Activated CD8-positive, alpha-beta memory T cell treated with anti-CD3 and anti-CD28 coated beads, Interleukin-2, amount 50 U/mL, for 48 hours (primary cell): Measurements from ENCODE around the gene LHFPL2.

ENCODE experiments used
- DNase-seq: peaks from one replicate; pipeline ENCODE4 v3.0.0-alpha.2; 2020

LHFPL2 gene

DNA sequence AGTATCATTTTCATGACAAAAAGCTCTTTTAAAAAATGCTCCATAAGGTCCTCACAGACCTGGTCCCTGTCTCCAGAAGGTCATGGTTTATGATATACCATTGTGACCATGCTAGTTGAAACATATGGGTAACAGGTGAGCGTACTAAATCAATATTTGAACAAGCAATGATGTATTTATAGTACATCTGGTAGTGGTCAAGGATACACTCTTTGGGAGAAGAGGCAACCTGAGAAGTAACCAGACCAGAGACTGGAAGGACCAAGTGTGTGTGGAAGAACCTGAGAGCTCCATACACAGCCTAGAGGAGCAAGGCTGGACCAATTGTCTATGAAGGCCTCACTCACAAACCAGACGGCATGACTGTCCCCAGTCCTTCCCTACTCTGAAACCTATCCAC lies 55.1 kb downstream of the LHFPL2 start:
- no peak for DNase-seq

DNA sequence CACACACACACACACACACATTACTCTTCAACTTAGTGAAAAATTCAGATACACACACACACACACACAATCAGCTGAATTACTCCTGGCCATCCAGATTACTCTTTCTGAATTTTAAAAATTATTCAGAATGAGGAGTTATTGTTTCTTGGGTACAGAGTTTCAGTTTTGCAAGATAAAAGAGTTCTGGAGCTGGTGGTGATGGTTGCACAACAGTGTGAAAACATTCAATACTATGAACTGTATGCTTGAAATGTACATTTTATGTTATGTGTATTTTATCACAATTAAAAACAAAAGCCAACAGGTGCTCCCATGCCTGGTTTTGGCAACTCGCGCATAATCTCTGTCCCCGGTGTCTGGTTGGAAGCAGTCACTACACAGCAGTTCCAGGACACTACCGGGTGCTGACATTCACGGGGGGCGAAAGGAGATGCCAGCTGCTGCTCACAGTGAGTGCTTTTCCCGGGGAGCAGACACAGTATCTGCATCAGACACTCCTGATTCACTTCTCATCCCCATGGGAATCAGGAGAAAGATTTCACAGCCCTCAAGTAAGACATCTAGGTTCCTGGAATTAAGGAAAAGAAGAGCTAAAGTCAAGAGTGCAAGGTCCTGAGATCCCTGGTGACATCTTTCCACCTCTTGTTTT lies 55.7 kb downstream of the LHFPL2 start:
- DNase-seq = no peak

DNA sequence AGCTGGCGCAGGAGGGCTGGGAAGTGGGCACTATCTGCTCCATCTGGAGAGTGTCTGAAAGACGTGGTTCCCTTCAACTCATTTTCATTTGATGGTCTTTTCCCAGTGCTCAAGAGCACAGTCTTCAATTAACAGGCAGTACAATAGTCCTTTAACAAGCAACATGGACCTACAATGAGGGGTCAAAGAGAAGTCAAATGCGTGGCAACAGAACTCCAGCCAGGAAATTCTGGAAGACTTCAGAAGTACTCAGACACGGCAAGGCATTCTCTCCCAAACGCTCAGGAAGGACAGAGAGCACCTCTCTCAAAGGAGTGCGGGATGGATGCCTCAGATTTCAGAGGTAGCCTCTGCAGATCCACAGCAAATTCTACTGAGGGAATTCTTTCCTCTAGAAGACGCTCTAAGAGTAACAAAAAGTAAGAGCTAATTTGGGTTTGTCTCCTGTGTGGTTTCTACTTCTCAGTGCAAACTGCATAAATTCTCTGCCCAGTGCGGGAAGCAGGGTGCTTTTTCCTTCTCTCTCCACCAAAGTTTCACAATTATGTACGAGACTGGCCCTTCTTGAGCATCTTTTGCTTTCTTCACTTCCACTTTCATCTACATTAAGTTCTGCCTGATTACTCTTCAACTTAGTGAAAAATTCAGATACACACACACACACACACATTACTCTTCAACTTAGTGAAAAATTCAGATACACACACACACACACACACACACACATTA lies 56.4 kb downstream of the LHFPL2 start:
- DNase-seq = no peak

DNA sequence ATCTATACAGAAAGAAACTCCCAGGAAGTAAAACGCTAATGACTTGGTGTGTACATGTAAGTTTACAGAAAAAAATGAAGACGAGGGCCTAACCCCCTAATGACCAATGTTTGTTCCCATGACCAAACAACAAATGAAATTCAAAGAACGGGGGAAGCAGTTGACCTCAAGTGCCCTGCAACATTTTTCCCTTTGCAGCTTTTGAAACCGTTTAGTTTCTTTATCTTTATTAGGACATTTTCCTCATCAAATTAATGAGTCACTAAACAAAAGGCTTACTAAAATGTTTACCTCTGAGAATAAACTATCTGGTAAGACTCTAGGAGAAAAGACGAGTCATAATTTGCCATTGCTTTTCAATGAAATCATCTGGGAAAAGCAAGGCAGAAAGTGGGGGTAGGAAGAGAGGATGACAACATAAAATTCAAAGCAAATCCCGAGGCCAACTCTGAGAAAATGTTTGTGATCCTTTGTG lies 57.4 kb downstream of the LHFPL2 start:
- DNase-seq = no peak

DNA sequence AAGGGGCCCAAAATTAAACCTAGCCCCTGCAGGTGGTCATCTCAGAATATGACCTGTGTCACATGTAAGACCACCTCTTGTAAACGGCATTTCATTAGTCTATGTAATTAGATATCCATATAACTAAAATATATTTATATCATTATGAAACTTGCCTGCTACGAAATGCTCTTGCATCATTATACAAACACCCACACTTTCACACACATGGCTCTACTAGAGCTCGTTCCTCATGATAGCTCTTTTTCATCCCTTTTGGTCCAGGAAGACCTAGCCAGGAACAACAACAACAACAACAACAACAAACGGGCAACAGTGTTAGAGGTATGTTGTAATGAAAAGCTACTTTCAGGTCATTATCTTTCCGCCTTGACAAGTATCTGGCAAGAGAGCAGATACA lies 58.6 kb downstream of the LHFPL2 start:
- DNase-seq = no peak

DNA sequence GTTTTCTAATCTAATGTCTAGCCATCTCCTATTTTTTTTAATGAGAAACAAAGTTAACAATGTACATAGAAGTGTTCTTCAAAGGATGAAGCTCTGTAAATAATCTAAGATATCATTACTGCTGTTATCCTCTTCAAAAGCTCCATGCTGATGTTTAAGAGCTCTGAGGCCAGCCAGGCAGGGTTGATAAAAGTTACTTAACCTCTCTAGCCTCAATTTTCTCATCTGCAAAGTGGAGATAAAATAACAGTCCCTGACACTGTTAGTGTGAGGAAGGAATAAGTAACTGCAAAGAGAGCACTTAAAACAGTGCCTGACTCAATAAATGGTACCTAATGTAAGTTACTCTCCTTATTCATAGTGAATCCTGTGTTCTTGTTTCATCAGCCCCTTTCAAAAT lies 60.1 kb downstream of the LHFPL2 start:
- DNase-seq = no peak

DNA sequence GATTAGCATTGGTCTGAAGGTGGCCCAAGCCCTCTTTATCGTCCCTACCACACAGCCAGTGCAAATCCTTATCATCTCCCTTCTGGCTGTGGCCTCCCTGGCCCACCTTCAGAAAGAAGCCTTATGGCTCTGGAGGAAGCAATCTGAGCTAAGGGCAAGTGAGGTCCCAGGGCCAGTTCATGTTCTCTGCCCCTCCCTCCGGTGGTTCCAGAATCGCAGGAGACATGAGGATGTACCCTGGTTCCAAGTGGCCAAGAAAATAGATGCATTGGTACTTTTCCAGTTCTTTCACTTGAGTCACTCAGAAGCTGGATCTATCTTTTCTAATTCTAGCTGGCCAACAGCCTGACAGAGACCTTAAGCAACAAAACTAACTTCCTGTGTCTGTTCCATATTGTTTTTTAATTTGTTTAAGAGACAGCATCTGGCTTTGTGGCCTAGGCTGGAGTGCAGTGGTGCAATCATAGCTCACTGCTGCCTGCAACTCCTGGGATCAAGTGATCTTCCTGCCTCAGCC lies 60.7 kb downstream of the LHFPL2 start:
- no peak for DNase-seq

DNA sequence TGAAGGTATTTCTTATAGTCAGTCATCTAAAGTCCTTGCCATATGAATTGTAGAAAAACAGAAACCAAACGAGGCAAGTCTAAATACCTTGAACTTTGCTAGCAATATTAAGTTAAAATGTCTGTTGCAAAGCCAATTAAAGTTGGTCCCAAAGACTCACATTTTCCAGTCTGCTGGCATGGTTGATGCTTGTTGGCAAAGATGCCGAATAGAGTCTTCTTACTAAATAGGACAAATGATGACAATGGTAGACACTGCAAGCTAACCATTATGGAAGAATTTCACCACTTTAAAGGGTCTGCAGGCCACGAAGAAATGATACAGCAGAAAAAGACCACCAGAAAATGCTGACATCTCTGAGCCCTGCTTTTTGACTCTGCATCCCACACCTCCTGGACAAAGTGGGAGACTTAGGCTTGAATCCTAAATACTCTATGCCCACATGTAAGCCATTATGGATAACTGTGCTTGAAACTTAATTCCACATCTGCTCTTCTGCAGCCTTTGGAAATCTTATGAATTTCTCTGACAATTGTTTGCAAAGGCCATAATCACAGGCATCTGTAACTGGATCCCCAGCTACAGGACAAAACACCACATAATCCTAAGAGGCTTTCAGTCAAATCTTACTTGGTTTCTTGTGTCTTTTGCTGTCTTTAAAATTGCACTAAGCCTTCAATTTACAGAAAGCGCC lies 61.3 kb downstream of the LHFPL2 start:
- DNase-seq = no peak

DNA sequence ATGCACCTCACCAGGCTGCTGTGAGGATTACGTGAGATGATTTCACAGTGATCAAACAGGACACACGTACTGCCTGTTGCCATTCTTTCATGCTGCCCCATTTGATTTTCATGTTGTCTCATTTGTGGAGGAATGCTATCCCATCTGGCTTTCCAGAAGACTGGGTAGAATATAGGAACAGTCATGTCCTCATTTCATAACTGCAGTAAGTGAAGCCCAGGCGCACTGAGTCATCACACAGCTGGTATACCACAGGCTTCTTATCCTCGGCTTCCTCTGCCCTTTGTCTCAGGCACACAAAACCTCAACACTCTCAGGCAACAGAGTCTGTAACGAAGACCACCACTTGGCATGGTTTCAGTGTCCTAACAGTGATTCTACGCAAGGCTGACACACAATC lies 62.3 kb downstream of the LHFPL2 start:
- DNase-seq = no peak

DNA sequence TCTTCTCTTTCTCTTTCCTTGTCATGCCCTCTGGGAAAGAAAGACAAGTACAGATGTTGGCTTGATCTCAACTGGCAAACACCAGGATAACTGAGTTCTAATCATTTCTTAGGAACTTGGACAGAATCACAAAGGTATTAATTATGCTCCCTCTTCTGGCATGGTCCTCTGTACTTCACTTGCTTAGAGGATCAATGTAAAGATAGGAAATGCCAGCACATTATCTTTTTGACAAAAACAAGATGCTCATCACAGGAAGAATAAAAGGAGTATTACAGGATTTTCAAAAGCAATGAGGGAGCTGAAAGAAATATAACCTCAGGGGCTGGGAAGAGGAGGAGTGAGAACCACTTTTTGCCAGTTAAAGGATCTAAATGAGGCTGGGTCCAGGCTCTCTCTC lies 70.6 kb downstream of the LHFPL2 start:
- DNase-seq = no peak

DNA sequence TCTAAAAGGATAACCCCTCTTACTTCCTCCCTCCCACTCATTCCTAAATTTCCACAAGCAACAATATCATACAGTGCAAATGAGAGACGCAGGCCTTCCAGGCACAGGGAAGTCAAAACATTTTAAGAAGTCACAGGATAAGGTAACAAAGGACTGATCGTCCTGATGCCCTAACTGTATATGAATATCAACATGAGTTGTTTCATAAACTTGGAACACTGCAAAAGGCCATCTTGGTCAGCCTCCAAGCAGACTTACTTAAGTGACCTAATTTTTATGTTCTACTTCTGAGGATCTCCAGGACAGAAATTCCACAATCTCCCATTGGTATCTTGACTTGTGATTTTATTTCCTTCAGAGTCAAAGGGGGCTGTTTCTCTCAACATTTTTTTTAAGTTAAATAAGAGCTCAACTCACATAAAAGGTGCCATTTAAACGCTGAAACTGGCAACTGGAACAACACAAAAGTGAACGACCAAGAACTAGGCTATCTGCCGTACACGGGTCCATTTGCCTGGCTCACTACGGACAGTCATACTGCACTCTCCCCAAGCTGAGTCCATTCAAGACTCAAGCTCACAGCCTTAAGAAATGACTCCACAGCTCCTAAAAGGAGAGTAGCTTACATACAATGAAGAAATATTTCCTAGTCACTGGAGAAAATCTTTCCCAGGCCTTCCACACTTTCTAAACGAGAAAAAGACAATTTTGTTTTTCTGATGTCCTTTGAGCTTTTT lies 71.3 kb downstream of the LHFPL2 start:
- no peak for DNase-seq

DNA sequence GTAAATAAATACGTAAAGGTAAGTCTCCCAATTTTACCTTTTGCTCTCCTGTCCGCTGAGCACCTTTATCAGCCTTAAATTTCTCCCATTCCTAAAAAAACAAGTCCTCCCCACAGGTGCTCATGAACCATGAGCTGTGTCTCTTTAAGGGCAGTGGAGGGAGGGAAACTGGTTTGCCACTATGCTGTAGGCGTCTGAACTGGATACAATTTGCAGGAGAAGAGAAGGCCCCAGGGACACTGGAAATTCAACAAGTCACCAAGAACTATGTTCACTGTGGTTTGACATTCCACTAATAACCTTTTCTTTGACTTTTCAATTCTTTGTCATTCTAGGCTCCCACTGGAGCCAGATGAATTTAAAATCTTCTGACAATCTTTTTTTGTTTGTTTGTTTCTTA lies 72.2 kb downstream of the LHFPL2 start:
- no peak for DNase-seq

DNA sequence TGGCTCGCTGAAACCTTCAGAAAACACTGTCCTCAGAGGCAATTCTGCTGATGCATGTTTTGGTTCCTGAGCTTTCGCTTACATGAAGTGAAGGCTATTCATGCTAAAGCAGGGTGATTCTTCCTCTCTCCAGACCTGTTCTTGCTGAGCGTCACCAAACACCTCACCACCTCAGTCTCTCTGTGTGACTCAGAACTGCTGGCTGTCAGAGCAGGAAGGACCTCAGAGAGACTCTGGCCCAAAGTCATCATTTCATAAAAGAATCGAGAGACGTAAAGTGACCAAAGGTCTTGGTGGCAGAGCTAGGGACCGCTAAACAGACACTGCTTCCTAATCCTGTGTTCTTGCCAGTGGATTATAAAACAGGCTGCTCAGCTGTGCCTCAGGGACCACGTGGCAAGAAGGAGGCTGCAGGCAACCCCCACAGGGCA lies 73.8 kb downstream of the LHFPL2 start:
- no peak for DNase-seq

DNA sequence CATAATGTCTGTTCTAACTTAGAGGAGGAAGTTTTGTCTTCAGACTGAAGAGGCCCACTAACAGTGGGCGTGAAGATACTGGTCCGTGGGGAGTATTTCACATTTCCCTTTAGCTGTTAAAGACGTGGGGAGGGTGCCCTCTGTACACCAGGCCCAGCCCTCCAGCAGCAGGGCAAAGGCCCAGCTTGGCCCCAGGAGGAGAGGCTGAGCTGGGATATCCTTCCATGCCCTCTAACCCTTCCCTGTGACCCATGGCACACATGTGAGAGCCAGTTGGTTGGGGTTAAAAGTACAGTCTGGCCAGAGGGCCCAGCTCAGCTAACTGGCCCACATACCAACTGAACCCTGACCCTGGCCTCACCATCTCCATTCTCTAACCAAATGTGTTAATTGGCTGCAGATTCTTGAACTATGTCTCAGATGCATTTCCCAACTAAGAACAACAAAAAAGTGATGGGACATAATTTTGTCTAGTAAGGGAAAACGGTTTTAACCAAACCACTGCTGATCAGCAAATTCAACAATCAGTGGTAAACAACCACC lies 74.4 kb downstream of the LHFPL2 start:
- DNase-seq = no peak

DNA sequence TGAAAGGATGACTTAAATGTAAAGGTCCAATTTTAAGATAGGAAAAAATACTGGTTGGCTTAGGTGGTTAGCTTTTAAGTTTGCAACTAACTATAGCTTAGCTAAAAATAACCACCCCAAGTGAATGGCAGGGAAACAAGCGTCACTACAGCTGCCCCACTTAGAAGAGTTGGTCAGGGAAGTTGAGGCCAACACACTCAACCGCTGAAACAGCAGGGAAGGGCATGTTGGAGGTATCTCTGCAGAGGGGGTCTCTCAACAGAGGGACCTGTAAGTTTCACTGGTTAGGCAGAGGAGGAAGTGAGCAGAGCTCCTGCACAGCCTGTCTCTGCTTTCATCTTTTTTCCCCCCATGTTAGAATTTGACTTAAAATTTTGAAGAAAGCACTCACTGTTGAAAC lies 75.3 kb downstream of the LHFPL2 start:
- no peak for DNase-seq

DNA sequence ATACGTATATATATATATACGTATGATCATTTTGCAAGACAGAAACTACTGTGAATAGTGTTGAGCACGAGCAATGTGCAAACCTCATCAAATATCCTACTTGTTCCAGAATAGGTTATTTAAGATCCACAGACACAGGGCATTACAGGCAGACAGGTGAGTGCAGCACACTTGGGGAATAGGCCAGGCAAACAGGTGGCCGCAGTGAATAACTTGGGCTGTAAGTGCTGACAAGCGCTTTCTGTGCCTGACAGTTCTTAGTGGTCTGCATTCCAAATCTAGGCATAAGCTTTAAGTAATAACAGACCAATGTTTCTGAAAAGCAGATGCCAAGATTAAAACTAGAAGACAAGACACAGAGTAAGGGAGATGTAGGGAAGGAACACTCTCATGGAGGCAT lies 77.9 kb downstream of the LHFPL2 start:
- DNase-seq = no peak

DNA sequence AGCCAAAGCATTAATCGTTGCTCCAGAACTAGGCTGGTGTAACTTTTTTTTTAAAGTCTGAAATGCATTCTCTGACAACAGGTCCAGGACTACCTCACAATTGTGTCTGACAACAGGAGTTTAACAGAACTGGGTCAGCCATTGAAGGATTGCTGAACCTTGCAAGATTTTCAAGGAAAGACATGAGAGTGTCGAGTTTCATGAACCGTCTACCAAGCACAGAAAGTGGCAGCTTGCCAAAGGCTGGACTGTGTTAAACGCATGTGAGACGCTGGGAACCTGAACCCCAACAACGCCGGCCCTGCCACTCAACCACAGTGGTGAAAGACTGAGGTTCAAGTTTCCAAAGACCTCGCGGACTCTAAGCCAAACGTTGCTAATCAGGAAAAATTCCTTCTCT lies 79.1 kb downstream of the LHFPL2 start:
- DNase-seq = no peak

DNA sequence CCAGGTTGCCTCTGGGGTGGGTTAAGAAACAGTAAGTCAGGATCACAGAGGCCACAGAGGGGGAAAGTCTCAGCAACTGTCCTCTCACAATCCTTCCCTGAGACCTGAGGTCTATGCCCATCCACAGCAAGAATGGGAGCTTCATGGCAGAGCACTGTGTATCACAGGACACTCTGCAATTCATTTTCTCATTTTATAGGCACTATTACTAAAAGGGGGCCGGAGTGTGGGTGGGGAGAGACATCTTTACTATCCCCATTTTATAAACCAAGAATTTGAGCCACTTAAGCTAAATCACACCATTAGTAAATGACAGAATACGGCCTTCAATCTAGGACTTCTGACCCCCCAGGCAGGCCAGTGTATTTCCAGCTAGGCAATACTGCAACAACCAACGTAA lies 79.9 kb downstream of the LHFPL2 start:
- DNase-seq = no peak

DNA sequence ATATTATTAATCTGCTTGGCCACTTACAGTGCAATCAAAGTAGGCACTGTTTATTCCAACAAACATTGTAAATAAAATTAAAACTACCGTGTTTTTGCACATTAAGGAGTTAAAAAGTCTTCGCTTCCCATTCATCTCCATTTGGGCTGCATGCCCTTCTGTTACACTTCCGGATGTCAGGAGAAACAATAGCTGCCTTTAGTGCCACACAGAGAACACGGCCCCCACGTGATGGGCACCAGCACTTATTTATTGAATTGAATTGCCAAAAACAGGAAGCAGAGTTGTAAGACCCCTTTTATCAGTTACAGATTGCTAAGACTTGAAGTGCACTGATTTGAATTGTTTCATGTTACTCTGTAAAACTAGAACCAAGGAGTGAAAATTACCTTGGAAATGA lies 80.4 kb downstream of the LHFPL2 start:
- DNase-seq = no peak

DNA sequence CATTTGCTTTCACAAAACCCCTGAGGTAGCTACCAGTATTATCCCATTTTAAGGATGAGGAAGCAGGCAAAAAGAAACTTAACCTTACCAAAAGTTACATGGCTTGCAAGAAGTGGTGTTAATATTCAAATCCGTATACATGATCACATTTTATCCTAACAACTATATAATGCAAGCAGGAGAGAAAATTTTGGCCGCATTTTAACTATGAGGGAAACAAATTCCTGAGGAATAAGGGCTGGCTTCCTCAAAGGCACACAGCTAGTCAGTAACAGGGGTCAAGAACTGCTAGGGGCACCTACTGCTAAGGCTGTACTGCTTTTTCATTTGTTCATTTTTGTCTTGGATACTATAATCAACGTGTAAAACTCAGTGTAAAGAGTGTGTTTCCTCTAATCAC lies 81.0 kb downstream of the LHFPL2 start:
- no peak for DNase-seq

DNA sequence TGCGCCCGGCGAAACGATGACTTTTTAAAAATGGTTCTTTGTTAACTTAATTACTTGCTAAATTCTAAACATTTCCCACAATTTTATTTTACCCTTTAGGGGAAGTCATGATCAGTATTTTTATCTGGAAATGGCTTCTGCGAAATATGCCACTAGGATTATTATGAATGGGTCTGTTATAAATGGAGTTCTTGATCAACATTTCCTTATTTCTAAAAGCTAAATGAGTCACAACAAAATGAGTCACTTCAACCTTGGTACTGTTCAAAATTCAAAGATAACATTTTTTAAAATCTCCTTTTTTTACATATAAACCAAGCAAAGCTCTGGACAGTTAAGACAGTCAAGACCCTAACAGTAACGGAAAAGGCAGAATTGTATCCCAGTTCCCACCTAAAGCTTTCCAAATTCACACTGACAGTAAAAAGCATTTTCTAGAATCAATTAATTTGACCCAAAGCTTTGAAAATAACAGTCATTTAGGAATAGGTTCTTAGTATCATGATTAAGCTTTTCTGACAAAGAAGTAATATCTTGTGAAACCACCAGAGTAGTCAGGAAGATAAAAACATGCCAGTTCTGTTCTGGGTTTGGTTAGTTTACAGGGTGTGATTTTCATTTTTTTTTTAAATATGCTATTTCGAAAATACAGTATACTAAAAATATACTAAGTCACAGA lies 81.7 kb downstream of the LHFPL2 start:
- no peak for DNase-seq

DNA sequence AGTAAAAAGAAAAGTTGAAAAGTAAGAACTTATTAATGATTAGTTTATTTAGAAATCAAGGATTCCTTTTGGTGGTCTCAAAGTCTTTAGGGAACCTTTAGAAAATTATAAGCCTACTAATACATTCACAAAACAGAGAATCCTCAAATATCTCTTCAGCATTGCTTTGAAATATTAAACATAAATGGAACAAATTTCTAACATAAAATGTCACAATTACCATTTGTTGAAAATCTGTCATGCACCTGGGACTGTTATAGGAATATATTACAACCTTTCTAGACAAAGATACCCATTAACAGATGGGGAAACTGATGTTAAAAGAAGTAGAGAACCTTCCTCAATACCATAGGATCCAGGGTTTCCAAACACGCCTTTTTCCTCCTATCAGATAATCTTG lies 83.2 kb downstream of the LHFPL2 start:
- no peak for DNase-seq
